ENCODE data around the gene OR1A1. TPM values are rescaled to one million over a fixed set of nuclear protein-coding genes. Genes with fewer than 3 reads are reported as not detected.
"Not testable (repeated sequence)": the region's sequence is repeated elsewhere in the genome, so short reads cannot be mapped to it uniquely, and the experiment has no call there.

Gene OR1A1
- total RNA-seq, 4 donors from 2014 or later = not detected

DNA sequence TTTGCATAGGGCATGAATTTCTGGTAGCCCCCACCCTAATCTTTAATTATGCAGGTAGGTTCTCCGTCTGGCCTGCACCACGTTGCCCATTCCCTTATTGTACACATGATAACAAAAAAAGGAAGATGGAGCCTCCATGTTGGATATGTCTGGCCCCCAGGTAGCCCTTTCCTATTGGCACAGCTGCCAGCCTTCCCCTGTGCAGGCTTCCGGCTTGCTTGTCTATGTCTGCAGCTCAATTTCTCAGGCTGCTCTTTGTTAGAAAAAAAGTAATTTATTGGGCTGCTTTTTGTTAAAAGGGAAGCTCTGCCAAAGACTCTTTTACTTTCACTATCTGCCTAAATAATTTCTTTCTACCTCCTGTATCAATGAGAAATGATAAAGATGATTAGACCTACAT, 5.5 kb downstream of the OR1A1 start:
- no peaks in the 10 kb centered on the region for H3K36me3 ChIP-seq
- intact Hi-C loops (cut with DNase I; ENCODE audit: low total_unique reads) (no loop called here), in situ Hi-C loops (cut with MboI; ENCODE audit: low pct_ligation_motif_present in 1 of 4, low pct_unique_long_range_greater_than_20kb in 1 of 4, low sequenced_read_pairs in 3 of 4) (loop anchor here in 1 of 4 donors (25.0 kb wide), 1 partner anchor 99 kb away; no protein-coding TSS in a partner anchor)
- H3K9me3 ChIP-seq = no peaks in the 10 kb centered on the region
- no peaks in the 10 kb centered on the region for H3K27me3 ChIP-seq
- no peak overlapping the region for H3K27ac ChIP-seq
- TF ChIP-seq EP300 (IDR thresholded peaks at IDR 0.05; ENCODE audit: low read depth) (no peak), POLR2AphosphoS5 (IDR thresholded peaks at IDR 0.05) (no peak), POLR2A (IDR thresholded peaks at IDR 0.05) (no peak)
- TF ChIP-seq, protein P1, sequence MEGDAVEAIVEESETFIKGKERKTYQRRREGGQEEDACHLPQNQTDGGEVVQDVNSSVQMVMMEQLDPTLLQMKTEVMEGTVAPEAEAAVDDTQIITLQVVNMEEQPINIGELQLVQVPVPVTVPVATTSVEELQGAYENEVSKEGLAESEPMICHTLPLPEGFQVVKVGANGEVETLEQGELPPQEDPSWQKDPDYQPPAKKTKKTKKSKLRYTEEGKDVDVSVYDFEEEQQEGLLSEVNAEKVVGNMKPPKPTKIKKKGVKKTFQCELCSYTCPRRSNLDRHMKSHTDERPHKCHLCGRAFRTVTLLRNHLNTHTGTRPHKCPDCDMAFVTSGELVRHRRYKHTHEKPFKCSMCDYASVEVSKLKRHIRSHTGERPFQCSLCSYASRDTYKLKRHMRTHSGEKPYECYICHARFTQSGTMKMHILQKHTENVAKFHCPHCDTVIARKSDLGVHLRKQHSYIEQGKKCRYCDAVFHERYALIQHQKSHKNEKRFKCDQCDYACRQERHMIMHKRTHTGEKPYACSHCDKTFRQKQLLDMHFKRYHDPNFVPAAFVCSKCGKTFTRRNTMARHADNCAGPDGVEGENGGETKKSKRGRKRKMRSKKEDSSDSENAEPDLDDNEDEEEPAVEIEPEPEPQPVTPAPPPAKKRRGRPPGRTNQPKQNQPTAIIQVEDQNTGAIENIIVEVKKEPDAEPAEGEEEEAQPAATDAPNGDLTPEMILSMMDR (IDR thresholded peaks at IDR 0.05) = no peak
- no peak overlapping the region for H3K4me3 ChIP-seq
- DNase-seq = no peak
- H3K4me1 ChIP-seq = no peaks in the 10 kb centered on the region
- 70 to 78% methylated on average over 3 of the region's 3 CpGs for WGBS, 2 donors (ENCODE audit: low coverage in 1 of 2)

DNA sequence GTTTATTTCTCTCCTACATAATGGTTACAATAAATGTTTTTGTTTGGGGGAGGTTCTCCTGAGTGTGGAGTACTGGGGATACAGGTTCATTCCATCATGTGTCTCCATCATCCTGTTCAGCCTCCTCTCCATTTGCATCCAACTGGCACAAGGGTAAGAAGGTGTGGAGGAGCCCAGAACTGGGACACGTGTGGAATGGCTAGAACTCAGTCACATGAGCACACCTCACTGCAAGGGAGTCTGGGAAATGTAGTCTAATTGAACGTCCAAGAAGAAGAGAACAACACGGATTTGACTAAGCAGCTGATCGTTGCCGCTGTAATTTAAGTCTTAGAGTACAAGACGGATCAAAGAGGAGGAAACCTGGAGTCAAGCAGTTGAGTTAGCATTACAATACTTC, 6.1 kb downstream of the OR1A1 start:
- H3K4me3 ChIP-seq = no peak overlapping the region
- H3K27me3 ChIP-seq = no peaks in the 10 kb centered on the region
- TF ChIP-seq, protein P1 (IDR thresholded peaks at IDR 0.05) = no peak
- no peak for TF ChIP-seq EP300 (IDR thresholded peaks at IDR 0.05; ENCODE audit: low read depth)
- no peak for TF ChIP-seq POLR2AphosphoS5 (IDR thresholded peaks at IDR 0.05)
- TF ChIP-seq POLR2A (IDR thresholded peaks at IDR 0.05) = no peak
- 66 to 70% methylated on average over 6 of the region's 6 CpGs for WGBS, 2 donors (ENCODE audit: low coverage in 1 of 2)
- H3K4me1 ChIP-seq = no peaks in the 10 kb centered on the region
- intact Hi-C loops (cut with DNase I; ENCODE audit: low total_unique reads) (no loop called here), in situ Hi-C loops (cut with MboI; ENCODE audit: low pct_ligation_motif_present in 1 of 4, low pct_unique_long_range_greater_than_20kb in 1 of 4, low sequenced_read_pairs in 3 of 4) (loop anchor here in 1 of 4 donors (25.0 kb wide), 1 partner anchor 99 kb away; no protein-coding TSS in a partner anchor)
- H3K36me3 ChIP-seq = no peaks in the 10 kb centered on the region
- no peak overlapping the region for H3K27ac ChIP-seq
- DNase-seq = no peak
- H3K9me3 ChIP-seq = no peaks in the 10 kb centered on the region

DNA sequence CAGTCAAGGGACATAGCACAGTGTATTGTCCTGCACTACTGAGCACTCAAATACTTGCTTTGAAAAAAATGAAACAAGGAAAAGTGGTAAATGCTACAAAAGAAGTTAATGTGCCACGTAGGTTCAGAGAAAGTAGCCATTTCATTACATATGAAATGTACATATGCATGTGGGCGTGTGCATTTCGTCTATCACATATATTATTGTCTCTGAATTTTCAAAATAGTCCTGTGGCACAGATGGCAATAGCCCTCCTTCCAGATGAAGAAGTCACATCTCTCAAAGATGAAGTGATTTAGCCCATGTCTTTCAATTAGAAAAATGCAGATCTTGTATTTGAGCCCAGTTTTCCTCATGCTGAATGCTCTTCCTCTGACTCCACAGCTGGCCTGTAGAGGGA, 12.5 kb downstream of the OR1A1 start:
- intact Hi-C loops (cut with DNase I; ENCODE audit: low total_unique reads); H3K4me3 ChIP-seq; DNase-seq; H3K9me3 ChIP-seq; H3K4me1 ChIP-seq; H3K27ac ChIP-seq; H3K27me3 ChIP-seq; H3K36me3 ChIP-seq: not testable (repeated sequence)
- in situ Hi-C loops (cut with MboI; ENCODE audit: low pct_ligation_motif_present in 1 of 4, low pct_unique_long_range_greater_than_20kb in 1 of 4, low sequenced_read_pairs in 3 of 4) = loop anchor here in 1 of 4 donors (25.0 kb wide), 1 partner anchor 92 kb away; no protein-coding TSS in a partner anchor
- WGBS, 2 donors (ENCODE audit: low coverage in 1 of 2) = 62 to 69% methylated on average over 3 of the region's 3 CpGs

DNA sequence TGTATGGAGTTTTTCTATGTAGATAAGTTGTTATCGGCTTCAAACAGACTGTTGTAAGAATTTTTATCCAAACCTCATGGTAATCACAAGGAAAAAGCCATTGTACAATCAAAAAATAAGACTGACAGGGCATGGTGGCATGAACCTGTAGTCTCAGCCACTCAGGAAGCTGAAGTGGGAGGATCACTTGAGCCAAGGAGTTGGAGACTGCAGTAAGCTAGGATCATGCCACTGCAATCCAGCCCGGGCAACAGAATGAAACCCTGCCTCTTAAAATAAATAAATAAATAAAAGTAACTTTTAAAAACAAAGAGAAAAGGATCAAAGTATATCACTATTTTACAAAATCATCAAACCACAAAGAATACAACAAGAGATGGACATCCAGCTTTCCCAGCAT, 14.4 kb downstream of the OR1A1 start:
- WGBS, 2 donors (ENCODE audit: low coverage in 1 of 2) = 81 to 100% methylated on average over 1 to 2 of the region's 2 CpGs
- H3K27me3 ChIP-seq = no peaks in the 10 kb centered on the region
- intact Hi-C loops (cut with DNase I; ENCODE audit: low total_unique reads) (no loop called here), in situ Hi-C loops (cut with MboI; ENCODE audit: low pct_ligation_motif_present in 1 of 4, low pct_unique_long_range_greater_than_20kb in 1 of 4, low sequenced_read_pairs in 3 of 4) (loop anchor here in 1 of 4 donors (25.0 kb wide), 1 partner anchor 90 kb away; no protein-coding TSS in a partner anchor)
- TF ChIP-seq EP300 (IDR thresholded peaks at IDR 0.05; ENCODE audit: low read depth) (no peak), POLR2A (IDR thresholded peaks at IDR 0.05) (no peak)
- TF ChIP-seq, protein P1 (IDR thresholded peaks at IDR 0.05) = no peak
- H3K9me3 ChIP-seq = no peaks in the 10 kb centered on the region
- no peak for DNase-seq
- H3K27ac ChIP-seq = no peak overlapping the region
- no peaks in the 10 kb centered on the region for H3K4me1 ChIP-seq
- no peak overlapping the region for H3K4me3 ChIP-seq
- H3K36me3 ChIP-seq = no peaks in the 10 kb centered on the region

DNA sequence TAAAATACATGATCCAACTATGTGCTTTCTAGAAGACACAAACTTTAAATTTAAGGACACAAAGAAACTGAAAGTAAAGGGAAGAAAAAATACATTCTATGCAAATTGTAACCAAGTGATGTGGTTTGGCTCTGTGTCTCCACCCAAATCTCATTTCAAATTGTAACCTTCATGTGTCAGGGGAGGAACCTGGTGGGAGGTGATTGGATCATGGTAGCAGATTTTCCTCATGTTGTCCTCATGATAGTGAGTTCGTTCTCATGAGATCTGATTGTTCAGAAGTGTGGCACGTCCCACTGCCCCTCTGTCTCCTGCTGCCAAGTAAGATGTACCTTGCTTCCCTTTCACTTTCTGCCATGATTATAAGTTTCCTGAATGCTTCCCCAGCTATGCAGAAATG, 15.0 kb downstream of the OR1A1 start:
- in situ Hi-C loops (cut with MboI; ENCODE audit: low pct_ligation_motif_present in 1 of 4, low pct_unique_long_range_greater_than_20kb in 1 of 4, low sequenced_read_pairs in 3 of 4) = loop anchor here in 1 of 4 donors (25.0 kb wide), 1 partner anchor 90 kb away; no protein-coding TSS in a partner anchor
- Histone ChIP-seq H3K27me3 (no peaks in the 10 kb centered on the region), H3K27ac (no peak overlapping the region), H3K9me3 (no peaks in the 10 kb centered on the region), H3K4me3 (no peak overlapping the region), H3K36me3 (no peaks in the 10 kb centered on the region), H3K4me1 (no peaks in the 10 kb centered on the region)
- TF ChIP-seq POLR2AphosphoS5 (IDR thresholded peaks at IDR 0.05) (no peak), POLR2A (IDR thresholded peaks at IDR 0.05) (no peak), EP300 (IDR thresholded peaks at IDR 0.05; ENCODE audit: low read depth) (no peak)
- TF ChIP-seq, protein P1 (IDR thresholded peaks at IDR 0.05) = no peak
- DNase-seq = no peak
- intact Hi-C loops (cut with DNase I; ENCODE audit: low total_unique reads) = no loop called here
- 57 to 69% methylated on average over 1 to 2 of the region's 2 CpGs for WGBS, 2 donors (ENCODE audit: low coverage in 1 of 2)

DNA sequence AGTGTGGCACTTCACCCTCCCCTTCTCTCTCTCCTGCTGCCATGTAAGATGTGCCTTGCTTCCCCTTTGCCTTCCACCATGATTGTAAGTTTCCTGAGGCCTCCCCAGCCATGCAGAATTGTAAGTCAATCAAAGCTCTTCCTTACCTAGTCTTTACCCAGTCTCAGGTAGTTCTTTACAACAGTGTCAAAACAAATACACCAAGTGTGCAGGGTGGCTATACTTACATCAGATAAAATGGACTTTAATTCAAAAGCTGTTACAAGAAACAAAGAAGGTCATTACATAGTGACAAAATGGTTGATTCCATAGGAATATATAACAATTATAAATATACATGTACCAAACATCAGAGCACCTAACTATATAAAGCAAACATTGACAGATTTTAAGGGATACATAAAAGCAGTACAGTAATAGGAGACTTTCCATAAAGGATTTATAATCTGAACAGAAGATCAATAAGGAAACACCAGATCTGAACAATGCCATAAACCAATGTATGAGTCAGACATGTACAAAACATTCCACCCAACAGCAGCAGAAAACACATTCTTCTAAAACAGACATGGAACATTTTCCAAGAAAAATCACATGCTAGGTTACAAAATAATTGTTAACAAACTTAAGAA, 17.4 kb downstream of the OR1A1 start:
- H3K36me3 ChIP-seq; H3K9me3 ChIP-seq; DNase-seq; H3K4me3 ChIP-seq; intact Hi-C loops (cut with DNase I; ENCODE audit: low total_unique reads); H3K27me3 ChIP-seq; H3K4me1 ChIP-seq: not testable (repeated sequence)
- H3K27ac ChIP-seq = peak overlapping the region in 1 of 4 donors; percentile 13
- in situ Hi-C loops (cut with MboI; ENCODE audit: low pct_ligation_motif_present in 1 of 4, low pct_unique_long_range_greater_than_20kb in 1 of 4, low sequenced_read_pairs in 3 of 4) = loop anchor here in 1 of 4 donors (25.0 kb wide), 1 partner anchor 87 kb away; no protein-coding TSS in a partner anchor

DNA sequence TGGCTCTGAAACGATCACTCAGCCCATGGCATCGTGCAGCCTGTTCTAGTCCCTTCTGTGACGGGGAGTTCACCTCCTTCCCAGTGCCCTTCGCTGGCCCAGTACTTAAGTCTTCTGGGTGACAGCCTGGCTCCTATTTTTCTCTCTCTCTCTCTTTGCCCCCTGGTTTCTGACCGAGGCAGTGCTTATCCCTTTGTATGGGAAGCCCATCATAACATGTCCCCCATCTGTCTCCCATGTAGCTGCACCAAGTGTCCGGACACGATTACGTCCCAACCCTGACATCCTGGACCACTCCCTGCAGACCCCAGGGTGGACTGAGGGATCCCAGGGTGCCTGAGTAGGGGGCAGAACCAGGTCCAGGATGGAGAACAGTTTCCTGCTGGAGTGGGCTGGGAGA, 24.8 kb downstream of the OR1A1 start:
- intact Hi-C loops (cut with DNase I; ENCODE audit: low total_unique reads); H3K4me3 ChIP-seq: not testable (repeated sequence)
- 86% methylated on average over 8 of the region's 8 CpGs; no CpG with 5 or more reads in 1 of the 2 donors for WGBS, 2 donors (ENCODE audit: low coverage in 1 of 2)

More for the DNA sequence above, 24.8 kb downstream of the OR1A1 start:
- H3K27ac ChIP-seq; in situ Hi-C loops (cut with MboI; ENCODE audit: low pct_ligation_motif_present in 1 of 4, low pct_unique_long_range_greater_than_20kb in 1 of 4, low sequenced_read_pairs in 3 of 4); H3K4me1 ChIP-seq; H3K36me3 ChIP-seq; H3K27me3 ChIP-seq; H3K9me3 ChIP-seq; DNase-seq: not testable (repeated sequence)
